GM12874 (cell line): ENCODE measurements around the gene TET1.

Experiments used
- TF ChIP-seq, protein P1 (sequence below): IDR thresholded peaks from 2 replicates; pipeline ENCODE4 v1.5.1; 2011; ENCODE audit warnings: low read depth, mild to moderate bottlenecking, control low read depth, low read length, moderate library complexity; ENCODE audit not compliant: insufficient read depth

TET1 gene

DNA sequence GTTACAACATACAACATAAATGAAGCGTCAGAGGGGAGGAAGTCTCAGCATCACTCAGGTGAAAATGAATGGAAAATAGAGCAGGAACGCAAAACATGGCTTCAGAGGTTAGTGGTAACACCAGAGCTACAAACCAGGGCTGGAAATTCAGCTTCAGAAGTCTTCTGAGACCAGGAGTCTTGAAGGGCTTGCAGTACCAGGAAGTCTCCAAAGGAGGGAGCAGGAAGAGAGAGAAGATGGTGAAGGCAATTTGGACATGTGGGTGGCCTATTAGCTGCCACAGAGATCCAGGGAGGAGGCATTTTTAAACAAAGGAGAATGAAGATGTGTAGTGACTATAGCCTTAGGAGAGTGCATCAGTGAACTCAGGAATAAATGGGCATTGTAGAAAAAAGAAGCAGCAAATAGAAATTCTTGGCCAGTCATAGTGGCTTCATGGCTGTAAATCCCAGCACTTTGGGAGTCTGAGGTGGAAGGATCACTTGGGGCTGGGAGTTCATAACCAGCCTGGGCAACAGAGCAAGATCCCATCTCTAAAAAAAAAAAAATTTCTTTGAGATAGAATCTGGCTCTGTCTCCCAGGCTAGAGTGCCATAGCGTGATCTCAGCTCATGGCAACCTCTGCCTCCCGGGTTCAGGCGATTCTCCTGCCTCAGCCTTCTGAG, 9.3 kb upstream of the TET1 start:
- TF ChIP-seq, protein P1, sequence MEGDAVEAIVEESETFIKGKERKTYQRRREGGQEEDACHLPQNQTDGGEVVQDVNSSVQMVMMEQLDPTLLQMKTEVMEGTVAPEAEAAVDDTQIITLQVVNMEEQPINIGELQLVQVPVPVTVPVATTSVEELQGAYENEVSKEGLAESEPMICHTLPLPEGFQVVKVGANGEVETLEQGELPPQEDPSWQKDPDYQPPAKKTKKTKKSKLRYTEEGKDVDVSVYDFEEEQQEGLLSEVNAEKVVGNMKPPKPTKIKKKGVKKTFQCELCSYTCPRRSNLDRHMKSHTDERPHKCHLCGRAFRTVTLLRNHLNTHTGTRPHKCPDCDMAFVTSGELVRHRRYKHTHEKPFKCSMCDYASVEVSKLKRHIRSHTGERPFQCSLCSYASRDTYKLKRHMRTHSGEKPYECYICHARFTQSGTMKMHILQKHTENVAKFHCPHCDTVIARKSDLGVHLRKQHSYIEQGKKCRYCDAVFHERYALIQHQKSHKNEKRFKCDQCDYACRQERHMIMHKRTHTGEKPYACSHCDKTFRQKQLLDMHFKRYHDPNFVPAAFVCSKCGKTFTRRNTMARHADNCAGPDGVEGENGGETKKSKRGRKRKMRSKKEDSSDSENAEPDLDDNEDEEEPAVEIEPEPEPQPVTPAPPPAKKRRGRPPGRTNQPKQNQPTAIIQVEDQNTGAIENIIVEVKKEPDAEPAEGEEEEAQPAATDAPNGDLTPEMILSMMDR = peak; percentile 86

GRCh38 chr10:68553138-68553537, 7.0 kb upstream of the TET1 start:
- TF ChIP-seq, protein P1 = no peak

DNA sequence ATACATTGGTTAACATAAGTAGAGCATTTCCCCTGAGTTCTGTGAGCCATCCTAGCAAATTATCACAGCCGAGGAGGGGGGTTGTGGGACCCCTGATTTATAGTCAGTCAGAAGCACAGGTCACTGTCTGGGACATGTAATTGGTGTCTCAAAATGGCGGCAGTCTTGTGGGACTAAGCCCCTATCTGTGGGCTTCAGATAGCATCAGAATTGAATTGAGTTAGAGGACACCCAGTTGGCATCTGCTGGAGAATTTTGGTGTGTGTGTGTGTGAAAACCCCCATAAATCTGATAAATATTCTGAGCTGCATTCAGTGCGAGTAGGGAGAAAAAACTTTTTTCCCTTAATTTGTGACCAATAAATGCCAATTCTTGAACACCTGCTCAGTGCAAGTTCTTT, 6.5 kb upstream of the TET1 start:
- TF ChIP-seq, protein P1 = no peak

DNA sequence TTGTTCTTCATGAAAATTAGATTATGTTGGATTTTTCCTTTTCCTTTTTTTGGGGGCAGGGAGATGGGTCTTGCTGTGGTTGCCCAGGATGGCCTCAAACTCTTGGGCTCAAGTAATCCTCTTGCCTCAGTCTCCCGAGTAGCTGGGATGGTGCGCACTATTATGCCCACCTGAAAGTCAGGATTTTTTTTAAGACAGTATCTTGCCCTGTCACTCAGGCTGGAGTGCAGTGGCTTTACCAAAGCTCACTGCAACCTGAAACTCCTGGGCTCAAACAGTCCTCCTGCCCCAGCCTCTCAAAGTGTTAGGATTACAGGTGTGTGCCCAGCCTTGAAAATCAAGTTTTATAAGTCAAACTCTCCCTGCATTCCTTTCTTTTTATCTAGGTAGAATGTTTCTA, 1.7 kb upstream of the TET1 start:
- TF ChIP-seq, protein P1 = no peak

DNA sequence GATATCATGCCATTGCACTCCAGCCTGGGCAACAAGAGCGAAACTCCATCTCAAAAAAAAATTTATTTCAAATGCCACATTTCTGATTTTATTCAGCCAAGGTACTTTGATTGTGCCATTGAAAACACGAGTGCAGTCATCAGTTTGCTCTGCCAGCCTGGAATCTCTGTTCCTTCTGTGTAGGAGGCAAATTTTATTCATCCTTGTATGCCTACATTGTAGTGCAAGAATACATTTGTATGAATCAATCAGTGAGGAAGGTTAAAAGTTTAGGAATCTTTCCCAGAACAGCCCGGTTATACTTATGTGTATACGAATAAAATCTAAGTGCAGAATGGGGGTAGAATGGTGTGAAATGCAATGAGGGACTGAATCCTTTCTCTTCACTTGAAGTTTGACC, 886 bp upstream of the TET1 start:
- TF ChIP-seq, protein P1 = no peak

DNA sequence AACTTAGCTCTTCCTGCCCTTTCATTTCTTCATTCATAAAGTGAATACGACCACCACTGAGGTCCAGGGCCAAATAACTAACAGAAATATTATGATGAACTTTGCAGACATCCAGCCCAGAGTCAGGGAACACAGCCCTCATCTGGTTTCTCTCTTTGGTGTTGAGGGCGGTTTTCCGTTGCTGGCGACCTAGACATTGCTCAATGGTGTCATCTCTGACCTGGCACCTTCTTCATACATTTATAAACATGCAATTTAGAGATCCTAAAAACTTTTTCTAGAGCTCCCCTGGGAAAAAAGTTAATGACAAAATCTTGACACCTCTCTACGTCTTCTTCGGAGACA, 324 bp upstream of the TET1 start:
- TF ChIP-seq, protein P1 = no peak

DNA sequence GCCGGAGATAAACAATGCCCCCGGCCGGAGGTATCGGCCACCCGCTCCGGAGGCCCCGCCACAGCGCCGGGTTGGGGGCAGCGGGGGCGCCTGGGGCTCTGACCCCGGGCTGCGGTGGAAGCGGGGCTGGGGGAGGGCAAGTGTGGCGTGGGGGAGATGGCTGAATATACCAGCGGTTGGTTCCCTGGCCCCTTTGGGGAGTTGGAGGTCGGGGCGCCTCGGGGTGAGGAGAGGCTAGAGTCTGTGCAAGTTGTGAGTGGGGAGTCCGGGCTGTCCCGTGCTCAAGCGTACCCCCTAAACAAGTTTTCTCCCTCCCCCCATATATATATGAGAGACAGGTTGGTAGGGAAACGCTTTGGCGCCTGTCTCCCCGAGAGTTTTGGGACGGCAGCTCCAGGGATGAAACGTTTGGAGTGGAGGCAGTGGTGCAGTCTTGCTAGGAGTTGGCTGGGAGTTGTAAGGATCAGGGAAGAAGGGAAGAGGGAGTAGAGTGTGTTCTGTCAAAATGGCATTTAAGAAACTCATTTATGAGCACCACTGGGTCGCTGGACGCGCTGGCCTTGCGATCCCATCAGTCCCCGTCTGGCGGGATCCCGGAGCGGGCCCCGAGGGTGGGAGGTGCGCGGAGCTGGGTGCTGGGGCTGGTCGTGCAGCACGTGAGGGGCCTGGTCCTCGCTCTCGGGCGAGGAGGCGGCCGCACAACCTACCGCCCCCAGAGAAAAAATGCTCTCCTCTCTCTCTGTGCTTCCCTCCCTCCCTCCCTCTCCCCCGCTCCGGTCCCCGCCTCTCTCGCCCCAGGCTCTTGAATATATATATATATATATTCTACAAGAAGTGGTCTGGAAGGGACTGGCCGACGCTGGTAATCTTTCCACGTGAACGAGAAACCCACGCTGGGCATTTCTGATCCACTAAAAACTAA, 1.1 kb downstream of the TET1 start:
- TF ChIP-seq, protein P1 = no peak
